ENCODE measurements around the gene FLT4. TPM values are rescaled to one million over a fixed set of nuclear protein-coding genes. Genes with fewer than 3 reads are reported as not detected.

FLT4 gene
- total and polyA plus RNA-seq, 9 of the 15 experiments (the other 6 are each of a cell fraction or from before 2014, with no cell fraction given) = 0.01 to 0.42 (median 0.14) TPM; not detected in 2

- FAIRE-seq (no peak), DNase-seq (ENCODE audit: extremely low read depth in 1 of 4, low spot score in 3 of 4) (no peak), ATAC-seq (no peak)
- no peak overlapping the region for H3K9ac ChIP-seq (ENCODE audit: insufficient read depth in 1 of 2, low read depth in 2 of 2, low read length in 2 of 2)
- 0 out of 2 replicates have a peak overlapping the region, but pooled peaks have one; percentile 89 for H2AFZ ChIP-seq (ENCODE audit: low read depth, low read length)
- POLR2A ChIA-PET = interaction anchor here (0.7 kb wide), 1 partner anchor 9 kb away, joined by 3 read pairs; no protein-coding TSS in a partner anchor
- CTCF ChIA-PET (ENCODE audit: low intra/inter-chr PET ratio) = no interaction called here
- peaks cover 0 to 14% of the 10 kb centered on the region in 2 experiments; a peak in 3 of 5 replicates for H3K27me3 ChIP-seq (ENCODE audit: control insufficient read depth in 2 of 2, insufficient read depth in 2 of 2, low read length in 2 of 2)
- 71% methylated on average over 1 of the region's 2 CpGs for WGBS (ENCODE audit: insufficient coverage, low coverage, missing lambda C conversion rate)
- in situ Hi-C loops (cut with MboI) (no loop called here), intact Hi-C loops (cut with micrococcal nuclease) (no loop called here)
- no TSS peak for BruUV-seq (replicated peaks)
- no peaks in the 10 kb centered on the region for H3K79me2 ChIP-seq (ENCODE audit: control insufficient read depth, insufficient read depth, low read length)
- peaks cover 10 to 64% of the 10 kb centered on the region in 2 experiments; a peak in 4 of 5 replicates for H3K4me1 ChIP-seq (replicated peaks in 1 of 2; ENCODE audit: control insufficient read depth in 2 of 2, insufficient read depth in 2 of 2, low read length in 2 of 2)
- H3K9me1 ChIP-seq (ENCODE audit: control insufficient read depth, insufficient read depth, low read length) = no peaks in the 10 kb centered on the region
- no peak overlapping the region; the same call in 2 of the 3 replicates for H3K27ac ChIP-seq (ENCODE audit: extremely low read depth, low read depth, low read length)
- no peaks in the 10 kb centered on the region for H4K20me1 ChIP-seq (replicated peaks; ENCODE audit: control insufficient read depth, insufficient read depth, low read length)
- no peaks in the 10 kb centered on the region for H3K9me3 ChIP-seq (replicated peaks; ENCODE audit: control insufficient read depth, insufficient read depth, low read depth, low read length)
- peak overlapping the region; percentile 54; the same call in 1 of the 2 replicates for H3K4me2 ChIP-seq (ENCODE audit: insufficient read depth, low read length)
- no peaks in the 10 kb centered on the region for H3K36me3 ChIP-seq (ENCODE audit: control insufficient read depth, insufficient read depth, low read length)
- H3K4me3 ChIP-seq = no peak overlapping the region
- TF ChIP-seq, protein P1, sequence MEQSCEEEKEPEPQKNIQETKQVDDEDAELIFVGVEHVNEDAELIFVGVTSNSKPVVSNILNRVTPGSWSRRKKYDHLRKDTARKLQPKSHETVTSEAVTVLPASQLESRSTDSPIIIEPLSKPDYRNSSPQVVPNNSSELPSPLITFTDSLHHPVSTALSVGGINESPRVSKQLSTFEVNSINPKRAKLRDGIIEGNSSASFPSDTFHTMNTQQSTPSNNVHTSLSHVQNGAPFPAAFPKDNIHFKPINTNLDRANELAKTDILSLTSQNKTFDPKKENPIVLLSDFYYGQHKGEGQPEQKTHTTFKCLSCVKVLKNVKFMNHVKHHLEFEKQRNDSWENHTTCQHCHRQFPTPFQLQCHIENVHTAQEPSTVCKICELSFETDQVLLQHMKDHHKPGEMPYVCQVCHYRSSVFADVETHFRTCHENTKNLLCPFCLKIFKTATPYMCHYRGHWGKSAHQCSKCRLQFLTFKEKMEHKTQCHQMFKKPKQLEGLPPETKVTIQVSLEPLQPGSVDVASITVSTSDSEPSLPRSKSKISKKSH (CRISPR knock-in tag; IDR thresholded peaks at IDR 0.05) = no peak
- TF ChIP-seq MLLT1 (IDR thresholded peaks at IDR 0.05) (peak in 1 of 2 experiments; percentile 11; a peak in 1 of 4 replicates), PHF8 (IDR thresholded peaks at IDR 0.05; ENCODE audit: borderline replicate concordance, low read length) (no peak), POLR2B (IDR thresholded peaks at IDR 0.05; ENCODE audit: low read depth, partially characterized antibody) (no peak), HDAC1 (IDR thresholded peaks at IDR 0.05) (0 out of 4 replicates have a peak, but pooled peaks of 1 of the 2 experiments have one; percentile 43), TCF7 (IDR thresholded peaks at IDR 0.05; ENCODE audit: borderline replicate concordance) (no peak), SIRT6 (IDR thresholded peaks at IDR 0.05; ENCODE audit: low read depth, low read length) (no peak), KDM4B (IDR thresholded peaks at IDR 0.05; ENCODE audit: borderline replicate concordance in 2 of 2, low read depth in 1 of 2) (peak in 1 of 2 experiments; percentile 65; a peak in 1 of 4 replicates), DLX4 (CRISPR knock-in tag; IDR thresholded peaks at IDR 0.05) (no peak), SPI1 (IDR thresholded peaks at IDR 0.05; ENCODE audit: borderline replicate concordance, low read depth, low read length) (no peak), ZBTB5 (IDR thresholded peaks at IDR 0.05) (0 out of 2 replicates have a peak, but pooled peaks have one; percentile 8), EZH2 (IDR thresholded peaks at IDR 0.05; ENCODE audit: borderline replicate concordance, low read depth, low read length) (no peak)
- TF ChIP-seq, protein P2, sequence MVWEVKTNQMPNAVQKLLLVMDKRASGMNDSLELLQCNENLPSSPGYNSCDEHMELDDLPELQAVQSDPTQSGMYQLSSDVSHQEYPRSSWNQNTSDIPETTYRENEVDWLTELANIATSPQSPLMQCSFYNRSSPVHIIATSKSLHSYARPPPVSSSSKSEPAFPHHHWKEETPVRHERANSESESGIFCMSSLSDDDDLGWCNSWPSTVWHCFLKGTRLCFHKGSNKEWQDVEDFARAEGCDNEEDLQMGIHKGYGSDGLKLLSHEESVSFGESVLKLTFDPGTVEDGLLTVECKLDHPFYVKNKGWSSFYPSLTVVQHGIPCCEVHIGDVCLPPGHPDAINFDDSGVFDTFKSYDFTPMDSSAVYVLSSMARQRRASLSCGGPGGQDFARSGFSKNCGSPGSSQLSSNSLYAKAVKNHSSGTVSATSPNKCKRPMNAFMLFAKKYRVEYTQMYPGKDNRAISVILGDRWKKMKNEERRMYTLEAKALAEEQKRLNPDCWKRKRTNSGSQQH (CRISPR knock-in tag; IDR thresholded peaks at IDR 0.05) = no peak
- TF ChIP-seq, protein P3, sequence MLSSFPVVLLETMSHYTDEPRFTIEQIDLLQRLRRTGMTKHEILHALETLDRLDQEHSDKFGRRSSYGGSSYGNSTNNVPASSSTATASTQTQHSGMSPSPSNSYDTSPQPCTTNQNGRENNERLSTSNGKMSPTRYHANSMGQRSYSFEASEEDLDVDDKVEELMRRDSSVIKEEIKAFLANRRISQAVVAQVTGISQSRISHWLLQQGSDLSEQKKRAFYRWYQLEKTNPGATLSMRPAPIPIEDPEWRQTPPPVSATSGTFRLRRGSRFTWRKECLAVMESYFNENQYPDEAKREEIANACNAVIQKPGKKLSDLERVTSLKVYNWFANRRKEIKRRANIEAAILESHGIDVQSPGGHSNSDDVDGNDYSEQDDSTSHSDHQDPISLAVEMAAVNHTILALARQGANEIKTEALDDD (IDR thresholded peaks at IDR 0.05) = no peak
These were observed 54.4 kb downstream of the FLT4 start for GRCh38 chr5:180595046-180595379.
